SH-SY5Y (cell line): ENCODE measurements around the gene CNOT11.

ENCODE experiments used
- GATA2 ChIP-seq: IDR thresholded peaks from 2 replicates; pipeline ENCODE4 v1.6.1; 2011; ENCODE audit warnings: mild to moderate bottlenecking, low read depth, low read length
- GATA3 ChIP-seq: IDR thresholded peaks from 2 replicates; pipeline ENCODE4 v1.6.1; 2011; ENCODE audit warnings: low read depth, mild to moderate bottlenecking, low read length, moderate library complexity

Gene CNOT11

GRCh38 chr2:101272045-101272784, 19.5 kb downstream of the CNOT11 start:
- TF ChIP-seq GATA3 = no peak
- TF ChIP-seq GATA2 = no peak

GRCh38 chr2:101273056-101273455, 20.4 kb downstream of the CNOT11 start:
- no peak for TF ChIP-seq GATA3
- no peak for TF ChIP-seq GATA2

GRCh38 chr2:101274142-101274541, 21.5 kb downstream of the CNOT11 start:
- no peak for TF ChIP-seq GATA2
- no peak for TF ChIP-seq GATA3

- TF ChIP-seq GATA2 = no peak
- no peak for TF ChIP-seq GATA3
These were observed 24.4 kb downstream of the CNOT11 start for GRCh38 chr2:101277111-101277510.

GRCh38 chr2:101278925-101279324, 26.2 kb downstream of the CNOT11 start:
- no peak for TF ChIP-seq GATA3
- no peak for TF ChIP-seq GATA2

- TF ChIP-seq GATA2 = no peak
- TF ChIP-seq GATA3 = no peak
These were observed 28.8 kb downstream of the CNOT11 start for GRCh38 chr2:101281482-101281881.

- TF ChIP-seq GATA2 (no peak), GATA3 (no peak)
These were observed 30.3 kb downstream of the CNOT11 start for GRCh38 chr2:101282980-101283379.

- TF ChIP-seq GATA3 (no peak), GATA2 (no peak)
These were observed 34.0 kb downstream of the CNOT11 start for GRCh38 chr2:101286684-101287083.

GRCh38 chr2:101287303-101287702, 34.6 kb downstream of the CNOT11 start:
- TF ChIP-seq GATA2 = no peak
- no peak for TF ChIP-seq GATA3

GRCh38 chr2:101290711-101291110, 38.0 kb downstream of the CNOT11 start:
- TF ChIP-seq GATA2 (no peak), GATA3 (no peak)

GRCh38 chr2:101291973-101292372, 39.3 kb downstream of the CNOT11 start:
- TF ChIP-seq GATA3 (no peak), GATA2 (no peak)

- TF ChIP-seq GATA2 (no peak), GATA3 (no peak)
These were observed 40.9 kb downstream of the CNOT11 start for GRCh38 chr2:101293544-101293943.

- TF ChIP-seq GATA3 (no peak), GATA2 (no peak)
These were observed 42.2 kb downstream of the CNOT11 start for GRCh38 chr2:101294861-101295260.

- no peak for TF ChIP-seq GATA3
- no peak for TF ChIP-seq GATA2
These were observed 43.2 kb downstream of the CNOT11 start for GRCh38 chr2:101295895-101296294.

GRCh38 chr2:101296371-101296770, 43.7 kb downstream of the CNOT11 start:
- TF ChIP-seq GATA3 (no peak), GATA2 (no peak)
